Measurements from ENCODE around the gene DDHD1. TPM values are rescaled to one million over a fixed set of nuclear protein-coding genes. Genes with fewer than 3 reads are reported as not detected.

DDHD1 gene
- total RNA-seq, 2 donors from 2014 or later: 6.5 to 23.6 TPM

DNA sequence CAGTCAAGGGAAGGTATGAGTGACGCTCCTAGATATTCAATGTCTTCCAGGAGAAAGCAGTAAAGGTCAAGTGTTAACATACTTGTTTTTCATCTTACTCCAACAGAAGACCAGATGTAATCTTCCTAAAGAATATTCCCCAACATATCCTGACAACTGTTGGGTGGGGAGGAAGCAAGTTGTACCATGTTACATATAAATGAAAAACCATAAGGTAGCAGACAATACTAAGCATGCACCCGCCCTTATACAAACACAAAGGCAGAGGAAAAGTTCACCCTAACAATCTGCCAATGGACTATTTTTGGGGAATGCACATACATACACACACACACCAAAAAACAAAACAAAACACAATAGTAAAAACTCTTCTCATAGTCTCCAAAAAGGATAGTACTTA, 112.1 kb downstream of the DDHD1 start:
- no peaks in the 10 kb centered on the region for H3K4me1 ChIP-seq (replicated peaks)
- WGBS: 96% methylated on average over 2 of the region's 2 CpGs
- H3K27ac ChIP-seq: no peak overlapping the region
- no peaks in the 10 kb centered on the region for H3K36me3 ChIP-seq
- no peaks in the 10 kb centered on the region for H3K9me3 ChIP-seq
- no peaks in the 10 kb centered on the region for H3K27me3 ChIP-seq (replicated peaks; ENCODE audit: insufficient read depth)
- intact Hi-C loops (cut with DNase I): no loop called here
- TF ChIP-seq POLR2A (IDR thresholded peaks at IDR 0.05) (no peak), POLR2AphosphoS5 (IDR thresholded peaks at IDR 0.05) (no peak)
- TF ChIP-seq, protein P1, sequence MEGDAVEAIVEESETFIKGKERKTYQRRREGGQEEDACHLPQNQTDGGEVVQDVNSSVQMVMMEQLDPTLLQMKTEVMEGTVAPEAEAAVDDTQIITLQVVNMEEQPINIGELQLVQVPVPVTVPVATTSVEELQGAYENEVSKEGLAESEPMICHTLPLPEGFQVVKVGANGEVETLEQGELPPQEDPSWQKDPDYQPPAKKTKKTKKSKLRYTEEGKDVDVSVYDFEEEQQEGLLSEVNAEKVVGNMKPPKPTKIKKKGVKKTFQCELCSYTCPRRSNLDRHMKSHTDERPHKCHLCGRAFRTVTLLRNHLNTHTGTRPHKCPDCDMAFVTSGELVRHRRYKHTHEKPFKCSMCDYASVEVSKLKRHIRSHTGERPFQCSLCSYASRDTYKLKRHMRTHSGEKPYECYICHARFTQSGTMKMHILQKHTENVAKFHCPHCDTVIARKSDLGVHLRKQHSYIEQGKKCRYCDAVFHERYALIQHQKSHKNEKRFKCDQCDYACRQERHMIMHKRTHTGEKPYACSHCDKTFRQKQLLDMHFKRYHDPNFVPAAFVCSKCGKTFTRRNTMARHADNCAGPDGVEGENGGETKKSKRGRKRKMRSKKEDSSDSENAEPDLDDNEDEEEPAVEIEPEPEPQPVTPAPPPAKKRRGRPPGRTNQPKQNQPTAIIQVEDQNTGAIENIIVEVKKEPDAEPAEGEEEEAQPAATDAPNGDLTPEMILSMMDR (IDR thresholded peaks at IDR 0.05): no peak
- no peak overlapping the region for H3K4me3 ChIP-seq
- no peak for DNase-seq (ENCODE audit: low spot score)

DNA sequence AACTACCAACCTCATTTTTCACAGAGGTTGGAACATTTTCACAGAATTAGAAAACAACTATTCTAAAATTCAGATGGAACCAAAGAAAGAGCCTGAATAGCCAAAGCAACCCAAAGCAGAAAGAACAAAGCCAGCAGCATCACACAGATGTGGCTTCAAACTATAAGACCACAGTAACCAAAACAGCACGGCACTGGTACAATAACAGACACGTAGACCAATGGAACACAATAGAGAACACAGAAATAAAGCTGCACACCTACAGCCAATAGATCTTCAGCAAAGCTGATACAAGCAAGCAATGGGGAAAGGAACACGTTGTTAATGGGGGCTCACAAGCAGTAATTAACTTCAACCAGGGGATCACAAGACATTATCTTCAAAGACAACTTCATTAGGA, 114.5 kb downstream of the DDHD1 start:
- WGBS: 98% methylated on average over 3 of the region's 3 CpGs
- no peaks in the 10 kb centered on the region for H3K4me1 ChIP-seq (replicated peaks)

DNA sequence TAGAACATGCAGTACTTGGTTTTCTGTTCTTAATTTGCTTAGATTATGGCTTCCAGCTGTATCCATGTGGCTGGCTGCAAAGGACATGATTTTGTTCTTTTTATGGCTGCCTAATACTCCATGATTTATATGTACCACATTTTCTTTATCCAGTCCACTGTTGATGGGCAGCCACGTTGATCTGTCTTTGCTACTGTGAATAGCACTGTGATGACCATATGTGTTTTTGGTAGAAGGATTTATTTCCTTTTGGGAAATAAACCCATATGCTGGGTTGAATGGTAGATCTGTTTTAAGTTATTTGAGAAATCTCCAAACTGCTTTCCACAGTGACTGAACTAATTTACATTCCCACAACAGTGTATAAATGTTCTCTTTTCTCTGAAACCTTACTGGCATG, 116.1 kb downstream of the DDHD1 start:
- TF ChIP-seq POLR2A (IDR thresholded peaks at IDR 0.05) (no peak), POLR2AphosphoS5 (IDR thresholded peaks at IDR 0.05) (no peak)
- TF ChIP-seq, protein P1 (IDR thresholded peaks at IDR 0.05): no peak
- WGBS: 86% methylated on average over 1 of the region's 1 CpG
- intact Hi-C loops (cut with DNase I): no loop called here
- DNase-seq (ENCODE audit: low spot score): no peak
- Histone ChIP-seq H3K27me3 (replicated peaks; ENCODE audit: insufficient read depth) (no peaks in the 10 kb centered on the region), H3K9me3 (no peaks in the 10 kb centered on the region), H3K4me1 (replicated peaks) (no peaks in the 10 kb centered on the region), H3K27ac (no peak overlapping the region), H3K4me3 (no peak overlapping the region), H3K36me3 (no peaks in the 10 kb centered on the region)

More for the DNA sequence above, 114.5 kb downstream of the DDHD1 start:
- Histone ChIP-seq H3K27ac (no peak overlapping the region), H3K9me3 (no peaks in the 10 kb centered on the region), H3K27me3 (replicated peaks; ENCODE audit: insufficient read depth) (no peaks in the 10 kb centered on the region), H3K36me3 (no peaks in the 10 kb centered on the region), H3K4me3 (no peak overlapping the region)
- intact Hi-C loops (cut with DNase I): no loop called here
- DNase-seq (ENCODE audit: low spot score): no peak
- TF ChIP-seq POLR2A (IDR thresholded peaks at IDR 0.05) (no peak), POLR2AphosphoS5 (IDR thresholded peaks at IDR 0.05) (no peak)
- TF ChIP-seq, protein P1 (IDR thresholded peaks at IDR 0.05): no peak

DNA sequence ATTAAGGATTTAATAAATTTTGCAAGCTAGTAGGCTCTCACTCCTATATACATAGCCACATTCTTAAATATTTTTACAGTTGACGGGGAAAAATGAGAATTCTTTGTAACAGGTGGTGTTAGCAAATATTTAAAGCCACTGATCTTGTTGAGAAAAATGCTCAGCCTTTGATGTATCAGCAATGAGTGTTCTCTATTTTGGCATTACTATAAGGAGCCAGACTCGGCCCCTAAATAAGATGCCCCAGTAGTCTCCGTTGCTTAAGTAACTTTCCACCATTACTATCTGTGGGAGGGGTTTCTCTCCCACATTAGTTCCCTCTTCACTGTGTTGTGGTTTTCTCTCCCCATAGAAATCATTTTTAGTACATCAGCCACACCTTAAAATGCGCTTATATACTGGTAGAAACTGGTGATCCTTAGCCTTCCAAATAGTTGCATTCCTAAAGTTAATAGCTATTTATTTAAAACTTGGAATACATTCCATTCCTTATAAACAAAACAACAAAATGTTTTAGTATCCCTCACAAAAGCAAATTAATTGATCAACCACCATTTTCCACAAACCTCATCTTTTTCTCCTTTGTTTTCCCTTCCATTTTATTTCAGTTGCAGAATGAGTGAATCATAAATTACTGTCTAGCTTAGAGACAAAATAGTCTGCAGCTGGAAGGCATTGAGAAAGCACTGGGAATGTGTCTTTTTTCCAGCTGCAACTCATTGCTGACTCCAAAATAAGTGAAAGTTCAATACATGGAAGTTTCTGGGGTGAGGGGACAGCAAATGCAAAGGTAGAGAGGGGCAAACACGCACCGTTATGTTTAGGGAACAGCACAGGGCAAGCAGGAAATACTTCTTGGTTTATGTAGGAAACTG, 117.5 kb downstream of the DDHD1 start:
- no peak for TF ChIP-seq POLR2AphosphoS5 (IDR thresholded peaks at IDR 0.05)
- no peak for TF ChIP-seq POLR2A (IDR thresholded peaks at IDR 0.05)
- TF ChIP-seq, protein P1 (IDR thresholded peaks at IDR 0.05): no peak
- H3K4me1 ChIP-seq (replicated peaks): no peaks in the 10 kb centered on the region
- no peak overlapping the region for H3K27ac ChIP-seq
- intact Hi-C loops (cut with DNase I): no loop called here
- DNase-seq (ENCODE audit: low spot score): no peak
- H3K4me3 ChIP-seq: no peak overlapping the region
- H3K9me3 ChIP-seq: no peaks in the 10 kb centered on the region
- no peaks in the 10 kb centered on the region for H3K27me3 ChIP-seq (replicated peaks; ENCODE audit: insufficient read depth)
- WGBS: 82% methylated on average over 6 of the region's 6 CpGs
- H3K36me3 ChIP-seq: no peaks in the 10 kb centered on the region

Measured in prostate gland (tissue), 2 donors.